ENCODE data around the gene NBL1. TPM values are rescaled to one million over a fixed set of nuclear protein-coding genes. Genes with fewer than 3 reads are reported as not detected.
"Not testable (repeated sequence)": the region's sequence is repeated elsewhere in the genome, so short reads cannot be mapped to it uniquely, and the experiment has no call there.

Gene NBL1
- total and polyA plus RNA-seq, 4 donors = 62.1 to 427 (median 127) TPM

- no peak overlapping the region for H3K27ac ChIP-seq (ENCODE audit: low read depth, low read length)
- H3K36me3 ChIP-seq (ENCODE audit: control insufficient read depth, insufficient read depth, low read length) = peaks cover 17% of the 10 kb centered on the region
- no peaks in the 10 kb centered on the region for H3K9me3 ChIP-seq (ENCODE audit: control insufficient read depth, insufficient read depth, low read length)
- H3K27me3 ChIP-seq (ENCODE audit: control insufficient read depth, insufficient read depth, low read length) = no peaks in the 10 kb centered on the region
- WGBS (ENCODE audit: insufficient coverage) = no CpG with 5 or more reads among the region's 3 CpGs
- no peaks in the 10 kb centered on the region for H3K4me1 ChIP-seq (ENCODE audit: control insufficient read depth, insufficient read depth, low read length)
- peak in 1 of 6 donors; percentile 58 for DNase-seq (ENCODE audit: low read depth in 4 of 6, low spot score in 6 of 6)
- no peak overlapping the region for H3K4me3 ChIP-seq (ENCODE audit: low read depth, low read length)
Measured at GRCh38 chr1:19619697-19620384, 24.3 kb upstream of the NBL1 start.

- Histone ChIP-seq H3K4me3 (ENCODE audit: low read depth, low read length) (no peak overlapping the region), H3K27me3 (ENCODE audit: control insufficient read depth, insufficient read depth, low read length) (no peaks in the 10 kb centered on the region), H3K36me3 (ENCODE audit: control insufficient read depth, insufficient read depth, low read length) (peaks cover 19% of the 10 kb centered on the region), H3K9me3 (ENCODE audit: control insufficient read depth, insufficient read depth, low read length) (no peaks in the 10 kb centered on the region), H3K27ac (ENCODE audit: low read depth, low read length) (no peak overlapping the region), H3K4me1 (ENCODE audit: control insufficient read depth, insufficient read depth, low read length) (no peaks in the 10 kb centered on the region)
- 82% methylated on average over 3 of the region's 3 CpGs for WGBS (ENCODE audit: insufficient coverage)
- peak in 1 of 6 donors; percentile 42 for DNase-seq (ENCODE audit: low read depth in 4 of 6, low spot score in 6 of 6)
Measured at GRCh38 chr1:19620786-19621185, 23.3 kb upstream of the NBL1 start.

- Histone ChIP-seq H3K9me3 (ENCODE audit: control insufficient read depth, insufficient read depth, low read length) (no peaks in the 10 kb centered on the region), H3K27ac (ENCODE audit: low read depth, low read length) (no peak overlapping the region), H3K4me1 (ENCODE audit: control insufficient read depth, insufficient read depth, low read length) (no peaks in the 10 kb centered on the region), H3K4me3 (ENCODE audit: low read depth, low read length) (no peak overlapping the region), H3K27me3 (ENCODE audit: control insufficient read depth, insufficient read depth, low read length) (no peaks in the 10 kb centered on the region), H3K36me3 (ENCODE audit: control insufficient read depth, insufficient read depth, low read length) (peaks cover 16% of the 10 kb centered on the region)
- WGBS (ENCODE audit: insufficient coverage) = 100% methylated on average over 1 of the region's 4 CpGs
- DNase-seq (ENCODE audit: low read depth in 4 of 6, low spot score in 6 of 6) = no peak
Measured at GRCh38 chr1:19621274-19621950, 22.7 kb upstream of the NBL1 start.

GRCh38 chr1:19622204-19622603 is 21.9 kb upstream of the NBL1 start:
- no peaks in the 10 kb centered on the region for H3K9me3 ChIP-seq (ENCODE audit: control insufficient read depth, insufficient read depth, low read length)
- H3K4me1 ChIP-seq (ENCODE audit: control insufficient read depth, insufficient read depth, low read length) = no peaks in the 10 kb centered on the region
- no peak overlapping the region for H3K4me3 ChIP-seq (ENCODE audit: low read depth, low read length)
- no peak overlapping the region for H3K27ac ChIP-seq (ENCODE audit: low read depth, low read length)
- no peaks in the 10 kb centered on the region for H3K27me3 ChIP-seq (ENCODE audit: control insufficient read depth, insufficient read depth, low read length)
- no CpG with 5 or more reads among the region's 1 CpG for WGBS (ENCODE audit: insufficient coverage)
- H3K36me3 ChIP-seq (ENCODE audit: control insufficient read depth, insufficient read depth, low read length) = peaks cover 23% of the 10 kb centered on the region
- no peak for DNase-seq (ENCODE audit: low read depth in 4 of 6, low spot score in 6 of 6)

GRCh38 chr1:19623523-19623922 is 20.6 kb upstream of the NBL1 start:
- Histone ChIP-seq H3K9me3 (ENCODE audit: control insufficient read depth, insufficient read depth, low read length) (no peaks in the 10 kb centered on the region), H3K27ac (ENCODE audit: low read depth, low read length) (no peak overlapping the region), H3K27me3 (ENCODE audit: control insufficient read depth, insufficient read depth, low read length) (no peaks in the 10 kb centered on the region), H3K4me1 (ENCODE audit: control insufficient read depth, insufficient read depth, low read length) (no peaks in the 10 kb centered on the region), H3K36me3 (ENCODE audit: control insufficient read depth, insufficient read depth, low read length) (peaks cover 35% of the 10 kb centered on the region), H3K4me3 (ENCODE audit: low read depth, low read length) (no peak overlapping the region)
- no CpG with 5 or more reads among the region's 3 CpGs for WGBS (ENCODE audit: insufficient coverage)
- no peak for DNase-seq (ENCODE audit: low read depth in 4 of 6, low spot score in 6 of 6)

- WGBS (ENCODE audit: insufficient coverage) = 98% methylated on average over 7 of the region's 8 CpGs
- H3K4me1 ChIP-seq (ENCODE audit: control insufficient read depth, insufficient read depth, low read length) = peaks cover 4% of the 10 kb centered on the region
- H3K27ac ChIP-seq (ENCODE audit: low read depth, low read length) = no peak overlapping the region
- H3K27me3 ChIP-seq (ENCODE audit: control insufficient read depth, insufficient read depth, low read length) = no peaks in the 10 kb centered on the region
- no peak for DNase-seq (ENCODE audit: low read depth in 4 of 6, low spot score in 6 of 6)
- H3K4me3 ChIP-seq (ENCODE audit: low read depth, low read length) = no peak overlapping the region
- H3K9me3 ChIP-seq (ENCODE audit: control insufficient read depth, insufficient read depth, low read length) = no peaks in the 10 kb centered on the region
- peaks cover 36% of the 10 kb centered on the region for H3K36me3 ChIP-seq (ENCODE audit: control insufficient read depth, insufficient read depth, low read length)
Measured at GRCh38 chr1:19625291-19625937, 18.7 kb upstream of the NBL1 start.

GRCh38 chr1:19628879-19629278 is 15.2 kb upstream of the NBL1 start:
- peaks cover 4% of the 10 kb centered on the region for H3K4me1 ChIP-seq (ENCODE audit: control insufficient read depth, insufficient read depth, low read length)
- no peak overlapping the region for H3K27ac ChIP-seq (ENCODE audit: low read depth, low read length)
- peak in 1 of 6 donors; percentile 54 for DNase-seq (ENCODE audit: low read depth in 4 of 6, low spot score in 6 of 6)
- peaks cover 35% of the 10 kb centered on the region for H3K36me3 ChIP-seq (ENCODE audit: control insufficient read depth, insufficient read depth, low read length)
- 51% methylated on average over 3 of the region's 3 CpGs for WGBS (ENCODE audit: insufficient coverage)
- no peak overlapping the region for H3K4me3 ChIP-seq (ENCODE audit: low read depth, low read length)
- H3K27me3 ChIP-seq (ENCODE audit: control insufficient read depth, insufficient read depth, low read length) = no peaks in the 10 kb centered on the region
- no peaks in the 10 kb centered on the region for H3K9me3 ChIP-seq (ENCODE audit: control insufficient read depth, insufficient read depth, low read length)

GRCh38 chr1:19629357-19629756 is 14.8 kb upstream of the NBL1 start:
- H3K27ac ChIP-seq (ENCODE audit: low read depth, low read length) = no peak overlapping the region
- whole genome bisulfite sequencing (ENCODE audit: insufficient coverage) = 70% methylated on average over 2 of the region's 4 CpGs
- H3K27me3 ChIP-seq (ENCODE audit: control insufficient read depth, insufficient read depth, low read length) = no peaks in the 10 kb centered on the region
- H3K36me3 ChIP-seq (ENCODE audit: control insufficient read depth, insufficient read depth, low read length) = peaks cover 30% of the 10 kb centered on the region
- DNase-seq (ENCODE audit: low read depth in 4 of 6, low spot score in 6 of 6) = no peak
- H3K9me3 ChIP-seq (ENCODE audit: control insufficient read depth, insufficient read depth, low read length) = no peaks in the 10 kb centered on the region
- H3K4me1 ChIP-seq (ENCODE audit: control insufficient read depth, insufficient read depth, low read length) = peaks cover 4% of the 10 kb centered on the region
- H3K4me3 ChIP-seq (ENCODE audit: low read depth, low read length) = no peak overlapping the region

GRCh38 chr1:19630192-19630591 is 13.9 kb upstream of the NBL1 start:
- H3K4me3 ChIP-seq (ENCODE audit: low read depth, low read length); H3K9me3 ChIP-seq (ENCODE audit: control insufficient read depth, insufficient read depth, low read length); H3K4me1 ChIP-seq (ENCODE audit: control insufficient read depth, insufficient read depth, low read length); H3K27me3 ChIP-seq (ENCODE audit: control insufficient read depth, insufficient read depth, low read length); DNase-seq (ENCODE audit: low read depth in 4 of 6, low spot score in 6 of 6); H3K27ac ChIP-seq (ENCODE audit: low read depth, low read length): not testable (repeated sequence)
- H3K36me3 ChIP-seq (ENCODE audit: control insufficient read depth, insufficient read depth, low read length) = peaks cover 25% of the 10 kb centered on the region
- WGBS (ENCODE audit: insufficient coverage) = no CpG with 5 or more reads among the region's 1 CpG
